ENCODE data around the gene S100A7A. TPM values are rescaled to one million over a fixed set of nuclear protein-coding genes. Genes with fewer than 3 reads are reported as not detected.

The S100A7A gene
- total and polyA plus RNA-seq, 2 of the 4 experiments (the other 2 are of a cell fraction): not detected

DNA sequence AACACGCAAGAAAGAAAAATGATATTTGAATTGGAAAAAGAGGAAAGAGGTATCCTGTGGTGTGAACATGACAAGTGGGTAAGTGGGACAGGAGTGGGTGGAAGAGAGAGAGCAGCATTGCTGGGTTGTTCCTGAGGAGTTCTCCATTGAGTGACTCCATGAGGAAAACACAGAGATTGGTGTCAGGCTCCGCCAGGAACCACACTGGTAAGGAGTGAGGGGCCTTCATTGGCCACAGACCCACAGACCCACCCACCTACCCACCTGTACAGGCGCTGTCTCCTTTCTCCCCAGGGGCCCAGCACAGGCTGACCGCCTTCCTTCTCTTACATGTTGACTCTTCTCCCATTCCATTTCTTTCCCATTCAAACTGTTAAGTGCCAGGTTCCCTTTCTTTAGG is 20.9 kb downstream of the S100A7A start:
- Histone ChIP-seq H3K9me1 (ENCODE audit: insufficient read depth, low read length) (no peaks in the 10 kb centered on the region), H3K4me2 (ENCODE audit: low read depth, low read length) (no peak overlapping the region), H2BK5ac (ENCODE audit: low read depth, low read length, poor library complexity, severe bottlenecking) (no peak overlapping the region), H3K18ac (ENCODE audit: low read depth, low read length) (no peak overlapping the region), H4K5ac (ENCODE audit: low read depth, low read length) (no peak overlapping the region), H4K8ac (ENCODE audit: low read depth in 2 of 2, low read length in 2 of 2) (no peak overlapping the region), H3K23ac (ENCODE audit: low read depth, low read length) (no peak overlapping the region), H4K20me1 (ENCODE audit: insufficient read depth, low read length) (no peaks in the 10 kb centered on the region), H2AK9ac (replicated peaks; ENCODE audit: low read depth, low read length, poor library complexity) (no peak overlapping the region), H3K9ac (ENCODE audit: low read depth, low read length) (no peak overlapping the region), H2BK20ac (ENCODE audit: low read depth, low read length) (no peak overlapping the region), H3K4me1 (ENCODE audit: control insufficient read depth, insufficient read depth, low read length) (no peaks in the 10 kb centered on the region), H3K27me3 (ENCODE audit: control insufficient read depth, insufficient read depth, low read length) (no peaks in the 10 kb centered on the region; the same call in 1 of the 2 replicates), H2BK120ac (ENCODE audit: low read depth, low read length) (no peak overlapping the region), H2AK5ac (ENCODE audit: low read depth, low read length) (no peak overlapping the region), H2AFZ (replicated peaks; ENCODE audit: low read length, poor library complexity) (no peak overlapping the region), H3K36me3 (ENCODE audit: control insufficient read depth, insufficient read depth, low read length) (no peaks in the 10 kb centered on the region), H3K9me3 (ENCODE audit: control insufficient read depth, insufficient read depth, low read length) (no peaks in the 10 kb centered on the region), H3K27ac (ENCODE audit: insufficient read depth, low read length) (no peak overlapping the region), H4K91ac (ENCODE audit: insufficient read depth, low read depth, low read length) (no peak overlapping the region), H3K4ac (ENCODE audit: low read depth, low read length) (no peak overlapping the region), H3K14ac (replicated peaks; ENCODE audit: low read depth, low read length) (no peak overlapping the region), H3K56ac (ENCODE audit: extremely low read depth, insufficient read depth, low read length) (no peak overlapping the region), H3K4me3 (ENCODE audit: insufficient read depth, low read depth, low read length) (no peak overlapping the region), H3K79me1 (ENCODE audit: low read depth in 1 of 2, low read length in 2 of 2) (no peaks in the 10 kb centered on the region), H2BK15ac (ENCODE audit: low read depth, low read length) (no peak overlapping the region)
- TF ChIP-seq POLR2A (IDR thresholded peaks at IDR 0.05; ENCODE audit: low read depth, low read length): no peak
- TF ChIP-seq SMC3 (IDR thresholded peaks at IDR 0.05; ENCODE audit: low read depth, low read length): no peak
- no peak for TF ChIP-seq BHLHE40 (IDR thresholded peaks at IDR 0.05; ENCODE audit: low read depth, low read length)
- ATAC-seq (ENCODE audit: low read depth): no peak
- dilution Hi-C loops (cut with HindIII; ENCODE audit: low sequenced_read_pairs, unreplicated experiment) (no loop called here), in situ Hi-C loops (cut with MboI; ENCODE audit: low sequenced_read_pairs) (no loop called here), intact Hi-C loops (cut with micrococcal nuclease) (no loop called here)
- ChIA-PET POLR2A (ENCODE audit: unreplicated experiment) (no interaction called here), CTCF (no interaction called here)
- no TSS peak for BruUV-seq (replicated peaks)
- 40% methylated on average over 1 of the region's 4 CpGs; no CpG with 5 or more reads in 1 of the 2 experiments for WGBS, 2 experiments (ENCODE audit: extremely low coverage in 2 of 2, insufficient read length in 1 of 2)
- DNase-seq: no peak

All from IMR-90 (cell line).